BJ (cell line): ENCODE measurements around the gene CCDC187. TPM values are rescaled to one million over a fixed set of nuclear protein-coding genes. Genes with fewer than 3 reads are reported as not detected.

Experiments used
- CTCF ChIA-PET: fragments of 350-600 bp; formaldehyde crosslinking; extraction: SDS; loops from one replicate; lab custom pipeline; 2021; ENCODE audit warnings: antibody characterized with exemption, inconsistent platforms; lab: Yijun Ruan, JAX
- POLR2A ChIA-PET: fragments of 300-600 bp; sonication (Branson Sonifier 250); formaldehyde crosslinking; extraction: SDS; loops from one replicate; lab custom pipeline; 2021; ENCODE audit warnings: antibody characterized with exemption; lab: Charles Lee
- DNase-seq: peaks from one replicate; pipeline ENCODE4 v3.0.0-alpha.2; 2011; ENCODE audit warnings: low read depth
- H3K27me3 ChIP-seq: 2 replicates; pipeline ENCODE4 v1.6.0; 2011; ENCODE audit warnings: low read length; ENCODE audit not compliant: control insufficient read depth, insufficient read depth
- H3K36me3 ChIP-seq: 2 replicates; pipeline ENCODE4 v1.5.1; 2011; ENCODE audit warnings: low read length; ENCODE audit not compliant: control insufficient read depth, insufficient read depth
- H3K4me3 ChIP-seq: 2 replicates; pipeline ENCODE4 v1.5.1; 2011; ENCODE audit warnings: low read depth, mild to moderate bottlenecking, control low read depth, low read length
- polyA plus RNA-seq: library from polyadenylated mRNA; depleted of rRNA; stranded (reverse); fragments of >200 nt; gene quantifications from 2 replicates; pipeline ENCODE4 v1.2.3, GENCODE V29; 2011
- TF ChIP-seq, protein P1 (sequence below): IDR thresholded peaks from 2 replicates; pipeline ENCODE4 v1.5.1; 2011; ENCODE audit warnings: low read depth, mild to moderate bottlenecking, control low read depth, inconsistent platforms, low read length, moderate library complexity; ENCODE audit not compliant: insufficient read depth

Gene CCDC187
- polyA plus RNA-seq, 1 experiment = not detected

DNA sequence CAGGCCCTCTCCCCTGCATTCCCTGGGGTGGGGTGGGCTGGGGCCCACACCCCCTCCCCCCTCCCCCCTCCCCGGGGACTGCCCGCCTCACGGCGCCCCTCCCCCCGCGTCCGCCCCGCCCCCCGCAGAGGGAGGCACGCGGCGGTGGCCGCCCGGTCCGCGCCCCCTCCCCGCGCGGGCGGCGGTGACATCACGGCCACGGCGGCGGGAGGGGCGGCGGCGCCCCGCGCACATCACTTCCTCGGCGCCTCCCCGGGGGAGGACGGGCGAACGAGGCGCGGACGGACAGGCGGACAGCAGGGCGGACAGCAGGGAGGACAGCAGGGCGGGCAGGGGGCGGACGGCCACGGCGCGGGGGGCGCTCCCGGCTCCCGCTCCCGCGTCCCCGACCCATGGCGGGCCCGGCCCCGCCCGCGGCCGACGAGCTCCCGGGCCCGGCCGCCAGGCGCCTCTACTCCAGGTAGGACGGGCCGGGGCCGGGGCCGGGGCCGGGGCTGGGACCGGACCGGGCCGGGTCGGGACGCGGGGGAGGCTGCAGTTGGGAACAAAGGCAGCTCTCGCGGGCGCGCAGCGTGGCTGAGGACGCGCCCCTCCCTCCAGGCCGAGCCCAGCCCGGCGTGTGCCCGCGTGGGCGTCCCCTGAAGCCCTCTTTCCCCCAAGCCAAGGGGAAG lies 23.5 kb upstream of the CCDC187 start, which contains the start of gene GPSM1:
GPSM1 (plus strand) TSS at position 236 of the 671 bp plus-strand sequence; CDS start at position 393, 157 bp downstream.
- TF ChIP-seq, protein P1, sequence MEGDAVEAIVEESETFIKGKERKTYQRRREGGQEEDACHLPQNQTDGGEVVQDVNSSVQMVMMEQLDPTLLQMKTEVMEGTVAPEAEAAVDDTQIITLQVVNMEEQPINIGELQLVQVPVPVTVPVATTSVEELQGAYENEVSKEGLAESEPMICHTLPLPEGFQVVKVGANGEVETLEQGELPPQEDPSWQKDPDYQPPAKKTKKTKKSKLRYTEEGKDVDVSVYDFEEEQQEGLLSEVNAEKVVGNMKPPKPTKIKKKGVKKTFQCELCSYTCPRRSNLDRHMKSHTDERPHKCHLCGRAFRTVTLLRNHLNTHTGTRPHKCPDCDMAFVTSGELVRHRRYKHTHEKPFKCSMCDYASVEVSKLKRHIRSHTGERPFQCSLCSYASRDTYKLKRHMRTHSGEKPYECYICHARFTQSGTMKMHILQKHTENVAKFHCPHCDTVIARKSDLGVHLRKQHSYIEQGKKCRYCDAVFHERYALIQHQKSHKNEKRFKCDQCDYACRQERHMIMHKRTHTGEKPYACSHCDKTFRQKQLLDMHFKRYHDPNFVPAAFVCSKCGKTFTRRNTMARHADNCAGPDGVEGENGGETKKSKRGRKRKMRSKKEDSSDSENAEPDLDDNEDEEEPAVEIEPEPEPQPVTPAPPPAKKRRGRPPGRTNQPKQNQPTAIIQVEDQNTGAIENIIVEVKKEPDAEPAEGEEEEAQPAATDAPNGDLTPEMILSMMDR = no peak
- CTCF ChIA-PET = interaction anchor here (1.5 to 10.8 kb wide), 4 partner anchors 10 to 73 kb away, joined by 3 to 93 read pairs (median 12); no protein-coding TSS in a partner anchor
- Histone ChIP-seq H3K27me3 (no peaks in the 10 kb centered on the region), H3K4me3 (peak within 1 kb of the TSS; percentile 88), H3K36me3 (peaks cover 7% of the 10 kb centered on the region)
- POLR2A ChIA-PET = no interaction called here
- DNase-seq = no peak

DNA sequence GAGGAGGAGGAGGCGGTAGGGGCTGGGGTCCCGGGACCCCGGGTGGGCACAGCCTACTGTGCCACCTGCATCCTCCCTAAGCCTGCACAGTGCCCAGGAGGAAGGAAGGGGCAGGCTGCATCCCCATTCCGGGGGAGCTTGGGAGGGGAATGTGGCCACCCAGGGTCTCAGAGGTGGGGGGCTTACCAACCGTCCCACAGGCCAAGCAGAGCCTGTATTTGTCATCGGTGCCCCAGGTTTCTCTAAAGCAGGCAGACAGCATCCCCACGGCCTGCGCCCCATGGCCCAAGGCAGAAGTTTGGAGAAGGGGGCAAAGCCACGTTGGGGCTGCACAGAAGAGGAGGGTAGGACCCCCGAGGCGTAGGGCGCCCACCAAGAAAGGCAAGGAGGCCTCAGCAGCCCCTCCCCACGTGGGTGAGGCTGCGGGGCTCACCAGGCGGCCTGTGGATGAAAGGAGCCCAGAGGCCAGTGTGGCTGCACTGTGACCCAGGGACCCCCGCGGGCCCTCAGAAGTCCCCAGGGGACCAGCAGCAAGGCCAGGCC lies 22.9 kb upstream of the CCDC187 start:
- peaks cover 3% of the 10 kb centered on the region for H3K36me3 ChIP-seq
- TF ChIP-seq, protein P1 = no peak
- POLR2A ChIA-PET = no interaction called here
- DNase-seq = no peak
- no peaks in the 10 kb centered on the region; the same call in 1 of the 2 replicates for H3K27me3 ChIP-seq
- peak overlapping the region; percentile 34 for H3K4me3 ChIP-seq
- CTCF ChIA-PET = interaction anchor here (0.7 to 10.8 kb wide), 6 partner anchors 14 to 713 kb away, joined by 3 to 93 read pairs (median 4); no protein-coding TSS in a partner anchor

DNA sequence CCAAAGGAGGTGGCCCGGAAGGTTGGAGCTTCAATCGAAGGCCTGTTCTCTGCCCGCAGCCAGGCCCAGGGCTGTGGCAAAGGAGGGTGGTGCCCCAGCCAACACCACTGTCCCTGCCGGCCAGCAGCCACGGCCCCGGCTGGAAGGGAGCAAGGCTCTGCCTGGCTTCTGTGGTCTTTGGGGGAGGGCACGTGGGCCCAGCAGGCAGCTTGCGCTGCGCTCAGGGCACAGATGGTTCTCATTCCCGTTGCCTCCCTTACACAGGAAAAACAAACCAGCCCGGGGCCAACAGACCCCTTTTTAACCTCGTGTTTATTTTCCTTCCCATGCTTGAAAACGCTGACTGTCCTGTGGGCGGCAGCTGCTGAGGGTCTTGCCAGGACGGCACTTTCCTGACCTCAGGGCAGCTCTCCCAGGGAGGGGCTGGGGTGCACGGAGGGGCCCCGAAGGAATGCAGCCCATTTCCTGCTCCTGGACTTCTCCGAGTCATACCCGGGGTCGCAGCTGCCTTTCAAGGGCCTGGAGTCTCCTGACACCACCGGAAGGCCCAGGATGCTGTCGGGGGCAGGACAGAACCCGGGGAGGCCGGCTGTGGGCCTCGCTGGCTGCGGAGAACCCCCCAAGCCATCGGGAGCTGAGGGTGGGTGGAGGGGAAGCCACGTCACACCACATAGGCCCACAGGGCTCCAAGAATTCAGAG lies 22.3 kb upstream of the CCDC187 start:
- ChIA-PET POLR2A (no interaction called here), CTCF (interaction anchor here (0.7 to 10.8 kb wide), 7 partner anchors 14 to 714 kb away, joined by 3 to 93 read pairs (median 3); no protein-coding TSS in a partner anchor)
- no peaks in the 10 kb centered on the region; the same call in 1 of the 2 replicates for H3K27me3 ChIP-seq
- no peaks in the 10 kb centered on the region; the same call in none of the 2 replicates for H3K36me3 ChIP-seq
- peak; percentile 82 for DNase-seq
- TF ChIP-seq, protein P1 = no peak
- no peak overlapping the region for H3K4me3 ChIP-seq

DNA sequence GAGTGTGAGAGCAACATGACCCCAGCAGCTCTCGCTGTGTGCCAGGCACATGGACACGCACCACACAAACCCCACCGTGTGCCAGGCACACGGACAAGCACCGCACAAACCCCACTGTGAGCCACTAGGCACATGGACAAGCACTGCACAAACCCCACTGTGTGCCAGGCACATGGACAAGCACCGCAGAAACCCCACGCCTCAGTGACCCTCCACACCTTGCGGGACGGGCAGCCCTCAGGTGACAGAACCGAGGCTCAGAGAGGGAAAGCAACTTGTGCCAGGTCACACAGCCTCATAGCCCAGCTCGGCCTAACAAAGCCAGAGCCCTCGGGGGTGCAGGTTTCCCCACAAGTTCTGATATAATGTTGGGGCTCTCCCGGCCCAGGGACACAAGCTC lies 21.5 kb upstream of the CCDC187 start:
- DNase-seq = no peak
- Histone ChIP-seq H3K4me3 (no peak overlapping the region), H3K36me3 (no peaks in the 10 kb centered on the region; the same call in 1 of the 2 replicates), H3K27me3 (no peaks in the 10 kb centered on the region; the same call in 1 of the 2 replicates)
- CTCF ChIA-PET = interaction anchor here (1.3 to 10.8 kb wide), 4 partner anchors 13 to 49 kb away, joined by 3 to 93 read pairs (median 10); no protein-coding TSS in a partner anchor
- POLR2A ChIA-PET = interaction anchor here (0.6 kb wide), 1 partner anchor 28 kb away, joined by 4 read pairs; no protein-coding TSS in a partner anchor
- TF ChIP-seq, protein P1 = no peak
